Tongue (tissue), 2 donors: ENCODE measurements around the gene CPSF6. TPM values are rescaled to one million over a fixed set of nuclear protein-coding genes. Genes with fewer than 3 reads are reported as not detected.
"Not testable (repeated sequence)": the region's sequence is repeated elsewhere in the genome, so short reads cannot be mapped to it uniquely, and the experiment has no call there.

Experiments used
- DNase-seq: peaks from one replicate; pipeline ENCODE4 v3.0.0-alpha.2; 2015
- total RNA-seq: library from RNA; depleted of rRNA; stranded (reverse); fragments of >200 nt; gene quantifications from one replicate; pipeline ENCODE4 v1.2.3, GENCODE V29; 2014

The CPSF6 gene
- total RNA-seq, 1 donor from 2014 or later, result 54.3 TPM

GRCh38 chr12:69258655-69259054, 19.3 kb downstream of the CPSF6 start:
- DNase-seq, result no peak

- DNase-seq, result no peak
Measured at GRCh38 chr12:69262264-69262974, 23.1 kb downstream of the CPSF6 start.

- DNase-seq, result no peak
Measured at GRCh38 chr12:69265205-69265604, 25.8 kb downstream of the CPSF6 start.

GRCh38 chr12:69265633-69266032, 26.3 kb downstream of the CPSF6 start:
- not testable (repeated sequence) for DNase-seq

- DNase-seq, result no peak
Measured at GRCh38 chr12:69266036-69266635, 26.8 kb downstream of the CPSF6 start.

GRCh38 chr12:69269736-69270135, 30.4 kb downstream of the CPSF6 start:
- no peak for DNase-seq

GRCh38 chr12:69272511-69272910, 33.1 kb downstream of the CPSF6 start:
- no peak for DNase-seq

GRCh38 chr12:69274861-69275260, 35.5 kb downstream of the CPSF6 start:
- DNase-seq, result no peak

GRCh38 chr12:69275471-69275891, 36.1 kb downstream of the CPSF6 start:
- no peak for DNase-seq

- no peak for DNase-seq
Measured at GRCh38 chr12:69278814-69279782, 39.7 kb downstream of the CPSF6 start.

- peak; percentile 84 for DNase-seq
Measured at GRCh38 chr12:69284131-69284530, 44.8 kb downstream of the CPSF6 start.

- no peak for DNase-seq
Measured at GRCh38 chr12:69287556-69287955, 48.2 kb downstream of the CPSF6 start.

GRCh38 chr12:69290545-69291277, 51.3 kb downstream of the CPSF6 start:
- DNase-seq, result peak; percentile 69

GRCh38 chr12:69291278-69291593, 51.9 kb downstream of the CPSF6 start:
- no peak for DNase-seq

- no peak for DNase-seq
Measured at GRCh38 chr12:69298133-69298532, 58.8 kb downstream of the CPSF6 start.

- DNase-seq, result no peak
Measured at GRCh38 chr12:69298947-69299346, 59.6 kb downstream of the CPSF6 start.

- no peak for DNase-seq
Measured at GRCh38 chr12:69304284-69304683, 64.9 kb downstream of the CPSF6 start.

- no peak for DNase-seq
Measured at GRCh38 chr12:69309461-69309860, 70.1 kb downstream of the CPSF6 start.

GRCh38 chr12:69313209-69313608, 73.8 kb downstream of the CPSF6 start:
- DNase-seq, result no peak

GRCh38 chr12:69316784-69317183, 77.4 kb downstream of the CPSF6 start:
- DNase-seq, result not testable (repeated sequence)

GRCh38 chr12:69317233-69317632, 77.9 kb downstream of the CPSF6 start:
- DNase-seq, result not testable (repeated sequence)

- no peak for DNase-seq
Measured at GRCh38 chr12:69318225-69318624, 78.9 kb downstream of the CPSF6 start.
